AG09309 (cell line): ENCODE measurements around the gene ERI3.
A peak's percentile ranks its signal among the peaks of the same experiment; 100 is the strongest.

Source experiments
- DNase-seq: peaks from one replicate; pipeline ENCODE4 v3.0.0-alpha.2; 2010; ENCODE audit warnings: low read depth
- H3K4me3 ChIP-seq: 2 replicates; pipeline ENCODE4 v1.5.1; 2011; ENCODE audit warnings: mild to moderate bottlenecking, low read depth, low read length, moderate library complexity; ENCODE audit not compliant: control insufficient read depth
- CTCF ChIP-seq: IDR thresholded peaks from 2 replicates; pipeline ENCODE4 v1.5.1; 2011; ENCODE audit warnings: mild to moderate bottlenecking, low read depth, low read length, inconsistent platforms; ENCODE audit not compliant: insufficient read depth, control insufficient read depth; ENCODE audit errors: missing control alignments

ERI3 gene

GRCh38 chr1:44281962-44282703, 72.9 kb downstream of the ERI3 start:
- no peak for DNase-seq
- H3K4me3 ChIP-seq: no peak overlapping the region
- TF ChIP-seq CTCF: no peak

- no peak for TF ChIP-seq CTCF
- peak; percentile 11 for DNase-seq
- H3K4me3 ChIP-seq: no peak overlapping the region
Observed at GRCh38 chr1:44276901-44277300, 78.2 kb downstream of the ERI3 start.

GRCh38 chr1:44275991-44276405, 79.1 kb downstream of the ERI3 start:
- no peak overlapping the region for H3K4me3 ChIP-seq
- TF ChIP-seq CTCF: no peak
- DNase-seq: no peak

GRCh38 chr1:44275296-44275962, 79.6 kb downstream of the ERI3 start:
- DNase-seq: no peak

GRCh38 chr1:44273560-44274350, 81.3 kb downstream of the ERI3 start:
- no peak for DNase-seq
- no peak overlapping the region for H3K4me3 ChIP-seq
- TF ChIP-seq CTCF: no peak

More at GRCh38 chr1:44275296-44275962, 79.6 kb downstream of the ERI3 start:
- no peak for TF ChIP-seq CTCF
- H3K4me3 ChIP-seq: no peak overlapping the region

- no peak overlapping the region for H3K4me3 ChIP-seq
- TF ChIP-seq CTCF: no peak
- no peak for DNase-seq
Observed at GRCh38 chr1:44272992-44273391, 82.1 kb downstream of the ERI3 start.
